Mammary epithelial cell (primary cell): ENCODE measurements around the gene ADGRG1.

Source experiments
- CTCF ChIP-seq, 2 donors: IDR thresholded peaks in 1 of 2; conservative IDR thresholded peaks in 1 of 2; 2 replicates each; pipeline ENCODE4 v1.5.1; 2011 to 2012; ENCODE audit warnings: inconsistent platforms in 2 of 2, low read length in 2 of 2, mild to moderate bottlenecking in 2 of 2, control low read depth in 1 of 2, low read depth in 1 of 2; ENCODE audit not compliant: insufficient read depth in 1 of 2; ENCODE audit errors: extremely low read depth in 1 of 2
- EZH2 ChIP-seq: IDR thresholded peaks from 2 replicates; pipeline ENCODE4 v1.6.1; 2012; ENCODE audit warnings: low read length, inconsistent platforms, borderline replicate concordance

- TF ChIP-seq CTCF (conservative IDR thresholded peaks at IDR 0.05 in 1 of 2, IDR thresholded peaks at IDR 0.05 in 1 of 2; ENCODE audit: extremely low read depth in 1 of 2, insufficient read depth in 1 of 2, low read depth in 1 of 2, low read length in 2 of 2) = no peak
- no peak for TF ChIP-seq EZH2
Observed at GRCh38 chr16:57665541-57665940, 37.1 kb downstream of the ADGRG1 start.
